Transverse colon (tissue), 4 donors: Measurements from ENCODE around the gene RNGTT. TPM values are rescaled to one million over a fixed set of nuclear protein-coding genes. Genes with fewer than 3 reads are reported as not detected.

Experiments used
- DNase-seq: peaks from one replicate; pipeline ENCODE4 v3.0.0-alpha.2; 2019
- H3K27ac ChIP-seq, 4 donors: fragments of 200-600 bp; sonication (generic); 2 replicates each; pipeline ENCODE4 v1.5.1; 2016 to 2018; ENCODE audit warnings: inconsistent platforms in 4 of 4
- H3K27me3 ChIP-seq: fragments of 200-600 bp; sonication (generic); 2 replicates; pipeline ENCODE4 v1.5.1; 2017; ENCODE audit warnings: inconsistent platforms
- H3K36me3 ChIP-seq, 4 donors: fragments of 200-600 bp; sonication (generic); 2 replicates each; pipeline ENCODE4 v1.5.1; 2017 to 2019; ENCODE audit warnings: inconsistent platforms in 4 of 4
- H3K4me1 ChIP-seq, 4 donors: fragments of 200-600 bp; sonication (generic); 2 replicates each; pipeline ENCODE4 v1.5.1; 2017 to 2020; ENCODE audit warnings: inconsistent platforms in 4 of 4
- H3K4me3 ChIP-seq, 4 donors: fragments of 200-600 bp; sonication (generic); 1 replicate in 1 of 4; 2 replicates in 3 of 4; pipeline versions ENCODE4 v1.5.1 to v1.6.1; 2017 to 2019; ENCODE audit warnings: inconsistent platforms in 4 of 4
- H3K9me3 ChIP-seq, 2 donors: fragments of 200-600 bp; sonication (generic); 2 replicates each; pipeline ENCODE4 v1.5.1; 2017 to 2019; ENCODE audit warnings: inconsistent platforms in 2 of 2
- CTCF ChIP-seq, 5 experiments: fragments of 200-600 bp in 3 of 5; fragments of 450-650 bp in 2 of 5; sonication (generic) in 3 of 5; IDR thresholded peaks; 1 replicate in 2 of 5; 2 replicates in 3 of 5; pipeline ENCODE4 v1.5.1; 2016 to 2017; ENCODE audit warnings: antibody characterized with exemption in 5 of 5, inconsistent platforms in 3 of 5, mild to moderate bottlenecking in 2 of 5, moderate library complexity in 1 of 5
- EP300 ChIP-seq: sonication (generic); formaldehyde crosslinking; IDR thresholded peaks from one replicate; pipeline ENCODE4 v1.6.1; 2017; ENCODE audit warnings: antibody characterized with exemption, low read depth
- POLR2A ChIP-seq: fragments of 450-650 bp; IDR thresholded peaks from one replicate; pipeline ENCODE4 v1.6.1; 2016; ENCODE audit warnings: antibody characterized with exemption, mild to moderate bottlenecking, moderate library complexity
- POLR2AphosphoS5 ChIP-seq, 3 donors: sonication (generic); formaldehyde crosslinking; IDR thresholded peaks; one replicate each; pipeline ENCODE4 v1.6.1; 2016; ENCODE audit warnings: antibody characterized with exemption in 3 of 3
- WGBS, 2 donors: methylation state at CpG; one replicate each; pipeline ENCODE4 v1.1.5; 2018; ENCODE audit warnings: low coverage in 1 of 2; 5-methylcytosine and 5-hydroxymethylcytosine counted together
- in situ Hi-C, 4 donors: fragments of 200-750 bp; cut with MboI; loops; one replicate each; pipeline versions ENCODE4 v1.15.0 to v1.15.1; 2017; ENCODE audit warnings: low sequenced_read_pairs in 3 of 4, low pct_ligation_motif_present in 1 of 4, low pct_unique_long_range_greater_than_20kb in 1 of 4
- intact Hi-C: fragments of 100-400 bp; cut with DNase I; formaldehyde crosslinking; loops from one replicate; pipeline ENCODE4 v1.15.1; 2023; ENCODE audit warnings: low total_unique reads
- total RNA-seq, 4 donors: library from RNA; depleted of rRNA; stranded (reverse); fragments of >200 nt; gene quantifications; one replicate each; pipeline ENCODE4 v1.1.0, GENCODE V29; 2016

RNGTT gene
- total RNA-seq, 4 donors from 2014 or later, result 5.4 to 20.9 (median 15.2) TPM

DNA sequence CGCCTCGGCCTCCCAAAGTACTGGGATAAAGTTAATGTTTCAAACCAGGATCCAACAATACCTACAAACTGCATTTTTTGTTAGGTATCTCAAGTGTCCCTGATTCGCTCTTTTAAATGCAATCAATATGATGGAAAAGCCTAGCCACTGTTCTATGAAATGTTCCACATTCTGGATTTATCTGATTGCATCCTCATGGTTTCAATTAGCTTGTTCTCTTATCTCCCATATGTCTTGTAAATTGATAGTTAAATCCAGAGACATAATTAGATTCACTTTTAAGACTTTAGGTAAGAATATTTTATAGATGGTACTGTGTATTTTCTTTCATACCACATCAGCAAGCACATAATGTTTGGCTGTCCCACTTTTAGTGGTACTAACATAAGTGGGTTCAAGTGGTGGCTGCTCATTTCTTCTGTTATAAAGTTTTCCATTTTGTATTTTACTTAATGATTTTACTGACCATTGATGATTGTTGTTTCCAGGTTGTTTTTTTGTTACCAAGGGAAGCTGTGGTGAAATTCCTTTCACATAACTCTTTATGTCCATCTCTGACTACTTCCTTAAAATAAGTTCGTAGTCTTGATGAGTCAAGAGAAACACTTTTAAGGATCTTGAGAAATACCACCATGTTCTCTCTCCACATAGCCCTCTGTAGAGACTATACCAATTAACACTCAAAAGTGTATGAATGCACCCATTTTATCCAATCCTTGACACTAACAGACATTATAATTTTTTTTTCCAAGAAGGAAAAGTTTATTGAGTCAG, 40.5 kb downstream of the RNGTT start:
- H3K36me3 ChIP-seq, result peaks cover 0 to 6% (median 2%) of the 10 kb centered on the region in 4 donors
- 84 to 93% methylated on average over 4 of the region's 4 CpGs for WGBS, 2 donors

DNA sequence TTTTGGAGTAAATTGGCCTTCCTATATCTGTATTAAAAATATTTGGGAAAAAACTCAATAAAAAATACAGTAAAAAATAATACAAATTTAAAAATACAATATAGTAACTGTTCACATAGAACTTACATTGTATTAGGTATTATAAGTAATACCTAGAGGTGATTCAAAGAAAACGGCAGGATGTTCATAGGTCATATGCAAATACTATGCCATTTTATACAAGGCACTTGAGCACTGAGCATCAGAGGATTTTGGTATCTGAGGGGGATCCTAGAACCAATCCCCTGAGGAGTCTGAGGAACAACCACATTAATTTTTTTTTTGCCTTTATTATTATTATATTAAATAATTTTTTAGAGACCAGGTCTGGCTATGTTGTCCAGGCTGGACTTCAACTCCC, 41.7 kb downstream of the RNGTT start:
- H3K27ac ChIP-seq, result no peak overlapping the region
- H3K27me3 ChIP-seq, result no peaks in the 10 kb centered on the region
- no peaks in the 10 kb centered on the region for H3K9me3 ChIP-seq
- 76 to 84% methylated on average over 1 of the region's 1 CpG for WGBS, 2 donors
- H3K4me1 ChIP-seq, result no peaks in the 10 kb centered on the region
- DNase-seq, result no peak
- peaks cover 0 to 5% (median 0%) of the 10 kb centered on the region in 4 donors for H3K36me3 ChIP-seq
- TF ChIP-seq CTCF (IDR thresholded peaks at IDR 0.05), result no peak
- no peak for TF ChIP-seq EP300
- TF ChIP-seq POLR2AphosphoS5 (IDR thresholded peaks at IDR 0.05), result no peak
- no peak for TF ChIP-seq POLR2A
- in situ Hi-C loops (no loop called here), intact Hi-C loops (no loop called here)
- H3K4me3 ChIP-seq, result no peak overlapping the region

More for the DNA sequence above, 40.5 kb downstream of the RNGTT start:
- H3K4me3 ChIP-seq, result no peak overlapping the region
- TF ChIP-seq EP300 (no peak), POLR2AphosphoS5 (IDR thresholded peaks at IDR 0.05) (no peak), CTCF (IDR thresholded peaks at IDR 0.05) (no peak), POLR2A (no peak)
- in situ Hi-C loops (no loop called here), intact Hi-C loops (no loop called here)
- no peak for DNase-seq
- H3K27ac ChIP-seq, result no peak overlapping the region
- H3K9me3 ChIP-seq, result no peaks in the 10 kb centered on the region
- H3K4me1 ChIP-seq, result no peaks in the 10 kb centered on the region
- H3K27me3 ChIP-seq, result no peaks in the 10 kb centered on the region

GRCh38 chr6:88920774-88921733, 42.4 kb downstream of the RNGTT start:
- intact Hi-C loops (no loop called here), in situ Hi-C loops (no loop called here)
- Histone ChIP-seq H3K27me3 (no peaks in the 10 kb centered on the region), H3K36me3 (peaks cover 0 to 5% (median 0%) of the 10 kb centered on the region in 4 donors), H3K27ac (no peak overlapping the region), H3K4me1 (no peaks in the 10 kb centered on the region), H3K4me3 (no peak overlapping the region), H3K9me3 (no peaks in the 10 kb centered on the region)
- no peak for TF ChIP-seq CTCF (IDR thresholded peaks at IDR 0.05)
- no peak for TF ChIP-seq POLR2A
- no peak for TF ChIP-seq POLR2AphosphoS5 (IDR thresholded peaks at IDR 0.05)
- TF ChIP-seq EP300, result no peak
- no peak for DNase-seq
- 50 to 72% methylated on average over 1 of the region's 1 CpG for WGBS, 2 donors

DNA sequence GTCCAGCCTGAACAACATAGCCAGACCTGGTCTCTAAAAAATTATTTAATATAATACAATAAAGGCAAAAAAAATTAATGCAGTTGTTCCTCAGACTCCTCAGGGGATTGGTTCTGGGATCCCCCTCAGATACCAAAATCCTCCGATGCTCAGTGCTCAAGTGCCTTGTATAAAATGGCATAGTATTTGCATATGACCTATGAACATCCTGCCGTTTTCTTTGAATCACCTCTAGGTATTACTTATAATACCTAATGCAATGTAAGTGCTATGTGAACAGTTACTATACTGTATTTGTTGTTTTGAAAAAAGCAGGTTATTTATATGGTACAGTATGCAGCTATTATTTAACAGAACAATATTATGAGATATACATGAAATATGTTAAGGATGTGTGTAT, 43.3 kb downstream of the RNGTT start:
- H3K27ac ChIP-seq, result no peak overlapping the region
- no peaks in the 10 kb centered on the region for H3K4me1 ChIP-seq
- DNase-seq, result no peak
- TF ChIP-seq CTCF (IDR thresholded peaks at IDR 0.05), result no peak
- TF ChIP-seq POLR2A, result no peak
- TF ChIP-seq EP300, result no peak
- no peak for TF ChIP-seq POLR2AphosphoS5 (IDR thresholded peaks at IDR 0.05)
- in situ Hi-C loops (no loop called here), intact Hi-C loops (no loop called here)
- H3K9me3 ChIP-seq, result no peaks in the 10 kb centered on the region
- H3K27me3 ChIP-seq, result no peaks in the 10 kb centered on the region
- H3K4me3 ChIP-seq, result no peak overlapping the region
- 68 to 79% methylated on average over 2 of the region's 2 CpGs for whole genome bisulfite sequencing, 2 donors
- H3K36me3 ChIP-seq, result no peaks in the 10 kb centered on the region
